Activated CD4-positive, alpha-beta T cell treated with anti-CD3 and anti-CD28 coated beads, Interleukin-10, Interleukin-2, amounts not matched to agents 100 ng/mL and 50 ng/mL, durations not matched to agents 16 hours and 8 hours (primary cell): ENCODE data around the gene RCAN3.
"Not testable (repeated sequence)": the region's sequence is repeated elsewhere in the genome, so short reads cannot be mapped to it uniquely, and the experiment has no call there.

Source experiments
- DNase-seq: peaks from one replicate; pipeline ENCODE4 v3.0.0-alpha.2; 2020

Gene RCAN3

GRCh38 chr1:24502709-24503058 is at the start of gene RCAN3:
Gene RCAN3 (plus strand): TSS chr1:24502836. CDS start chr1:24514373, 11,537 bp downstream.
- DNase-seq, result peak; percentile 94

GRCh38 chr1:24452922-24453485 is 49.6 kb upstream of the RCAN3 start:
- no peak for DNase-seq

DNA sequence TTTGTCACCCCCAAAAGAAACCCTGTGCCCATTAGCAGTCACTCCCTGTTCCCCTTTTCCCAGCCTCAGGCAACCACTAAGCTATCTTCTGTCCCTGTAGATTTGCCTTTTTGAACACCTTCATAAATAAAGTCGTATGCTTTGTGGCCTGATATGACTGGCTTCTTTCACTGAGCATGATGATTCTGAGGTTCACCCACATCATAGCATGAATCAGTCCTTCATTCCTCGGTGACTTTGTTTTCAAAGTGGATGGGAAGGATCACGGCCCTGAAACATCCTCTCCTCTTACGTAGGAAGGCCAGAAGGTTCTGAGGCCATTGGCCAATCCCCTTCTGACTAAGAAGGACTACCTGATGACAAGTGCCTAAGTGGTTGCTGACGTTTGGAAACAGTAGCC is 48.0 kb upstream of the RCAN3 start:
- no peak for DNase-seq

DNA sequence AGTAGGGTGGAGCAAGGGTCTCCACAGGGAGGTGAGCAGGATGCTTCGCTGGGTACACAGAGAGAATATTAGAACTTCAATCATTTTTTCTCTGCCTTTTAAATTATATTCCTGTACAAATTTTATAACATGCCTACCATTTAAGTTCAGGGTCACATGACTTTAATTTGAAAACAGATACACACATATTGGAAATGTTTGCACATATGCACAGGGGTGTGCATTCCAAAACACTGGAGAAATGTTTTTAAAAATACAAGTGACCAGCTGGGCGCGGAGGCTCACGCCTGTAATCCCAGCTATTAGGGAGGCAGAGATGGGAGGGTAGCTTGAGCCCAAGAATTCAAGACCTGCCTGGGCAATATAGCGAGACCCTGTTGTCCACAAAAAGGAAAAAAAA is 47.4 kb upstream of the RCAN3 start:
- no peak for DNase-seq

DNA sequence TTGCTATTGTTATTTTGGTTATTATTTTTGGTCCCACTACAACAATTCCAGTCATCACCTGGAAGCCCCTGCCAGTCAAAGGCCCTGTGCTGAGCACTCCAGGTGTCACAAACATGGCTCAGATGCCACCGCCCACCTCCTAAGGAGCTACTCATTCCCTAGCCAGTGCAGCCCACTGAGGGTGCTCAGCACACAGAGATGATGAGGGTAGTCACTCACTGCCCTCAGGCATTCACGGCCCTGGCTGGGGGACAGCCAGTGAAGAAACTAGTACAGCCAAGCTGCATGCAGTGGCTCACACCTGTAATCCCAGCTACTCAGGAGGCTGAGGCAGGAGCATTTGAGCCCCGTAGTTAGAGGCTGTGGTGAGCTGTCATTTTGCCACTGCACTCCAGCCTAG is 44.8 kb upstream of the RCAN3 start:
- no peak for DNase-seq

DNA sequence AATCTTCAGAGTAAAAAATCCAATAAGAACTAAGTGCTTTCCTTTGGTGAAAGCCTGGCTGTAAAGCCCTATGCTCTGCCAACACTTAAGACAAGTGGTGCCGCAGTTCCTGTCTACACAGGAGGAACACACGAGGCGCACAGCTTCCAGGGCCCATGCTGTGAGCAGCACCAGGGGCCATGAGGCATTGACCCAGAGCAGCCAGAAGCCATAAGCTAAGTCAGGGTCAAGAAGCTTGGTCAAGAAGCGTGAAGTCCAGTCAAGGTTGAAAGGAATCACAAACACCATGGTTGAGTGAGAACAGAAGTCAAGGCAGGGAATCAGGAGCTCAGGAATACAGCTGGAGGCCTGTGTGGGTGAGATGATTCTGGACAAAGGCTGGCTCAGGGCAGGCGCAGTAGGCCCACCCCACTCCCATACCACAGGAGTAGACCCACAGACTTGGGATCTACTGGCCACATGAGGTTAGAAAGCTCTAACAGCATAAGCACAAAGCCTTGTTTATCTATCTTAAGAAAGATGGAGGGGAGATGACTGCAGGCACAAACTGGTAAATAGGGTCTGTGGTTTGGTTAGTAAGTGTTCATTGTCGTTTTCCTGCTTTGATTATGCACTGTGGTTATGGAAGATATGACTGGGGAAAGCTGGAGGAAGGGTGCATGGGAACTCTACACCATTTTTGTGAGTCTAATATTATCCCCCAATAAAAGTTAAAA is 42.9 kb upstream of the RCAN3 start:
- DNase-seq, result no peak

GRCh38 chr1:24462128-24462527 is 40.5 kb upstream of the RCAN3 start:
- DNase-seq, result not testable (repeated sequence)

- no peak for DNase-seq
Measured at GRCh38 chr1:24463776-24464735, 38.6 kb upstream of the RCAN3 start.

DNA sequence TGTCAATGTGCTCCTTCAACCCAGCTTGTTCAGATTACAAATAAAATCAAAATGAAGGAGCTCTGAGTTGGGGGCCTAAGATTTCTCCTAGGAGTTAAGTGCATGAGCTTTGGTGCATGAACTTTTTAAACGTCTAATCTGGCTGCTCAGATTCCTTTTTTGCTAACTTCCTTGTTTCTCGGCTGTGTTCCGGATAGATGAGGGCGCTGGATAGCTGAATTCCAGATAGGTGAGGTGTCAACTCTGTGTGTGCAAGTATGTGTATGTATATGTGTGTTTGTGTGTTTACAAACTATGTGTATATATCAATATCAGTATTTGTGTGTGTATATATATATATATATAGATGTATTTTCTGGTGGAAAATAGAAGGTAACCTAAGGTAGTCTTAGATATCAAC is 37.5 kb upstream of the RCAN3 start:
- DNase-seq, result no peak

DNA sequence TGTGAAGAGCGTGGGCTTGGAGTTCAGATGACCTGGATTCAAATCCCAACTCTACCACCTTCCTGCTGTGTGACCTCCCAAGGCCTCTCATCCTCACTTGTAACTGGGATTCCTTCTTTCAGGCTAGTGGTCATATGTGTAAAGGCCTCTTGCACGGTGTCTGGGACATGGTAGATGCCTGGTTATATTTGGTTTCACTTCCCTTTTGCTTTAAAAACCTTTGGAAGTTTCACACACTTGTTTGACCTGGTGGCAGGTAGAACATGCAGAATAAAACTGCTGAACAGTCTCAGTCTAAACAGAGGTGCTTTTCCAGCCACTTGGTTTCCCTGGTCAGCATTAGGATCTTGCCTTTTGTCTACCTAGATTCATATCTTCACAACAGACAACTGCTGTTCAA is 37.0 kb upstream of the RCAN3 start:
- DNase-seq, result no peak

DNA sequence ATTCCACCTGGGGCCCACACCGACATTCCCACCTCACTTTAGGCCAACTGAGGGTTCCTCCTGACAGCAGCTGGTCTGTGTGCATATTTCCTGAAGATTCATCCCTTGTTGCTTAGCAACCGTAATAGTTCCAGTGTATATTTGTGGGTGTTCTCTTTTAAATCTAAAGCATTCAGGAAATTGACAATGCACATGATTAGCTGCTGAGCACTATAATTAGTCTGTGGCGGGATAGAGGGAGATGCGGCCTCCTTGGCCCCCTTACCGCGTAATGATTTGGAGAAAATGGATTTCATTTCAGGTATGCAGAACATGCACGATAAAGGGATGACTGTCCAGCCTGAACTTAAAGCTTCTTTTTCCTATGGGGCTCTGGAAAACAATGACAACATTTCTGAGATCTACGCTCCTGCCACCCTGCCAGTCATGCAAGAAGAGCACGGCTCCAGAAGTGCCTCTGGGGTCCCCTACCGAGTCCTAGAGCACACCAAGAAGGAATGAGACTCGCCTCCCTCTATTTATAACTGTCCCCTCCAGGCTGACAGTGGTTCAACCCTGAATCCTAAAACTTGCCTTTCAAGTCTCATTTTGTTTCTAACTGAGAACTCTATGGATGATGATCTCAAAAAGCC is 33.8 kb upstream of the RCAN3 start:
- no peak for DNase-seq

- no peak for DNase-seq
Measured at GRCh38 chr1:24470592-24470991, 32.0 kb upstream of the RCAN3 start.

- no peak for DNase-seq
Measured at GRCh38 chr1:24472527-24473251, 29.9 kb upstream of the RCAN3 start.

- no peak for DNase-seq
Measured at GRCh38 chr1:24474193-24474592, 28.4 kb upstream of the RCAN3 start.

DNA sequence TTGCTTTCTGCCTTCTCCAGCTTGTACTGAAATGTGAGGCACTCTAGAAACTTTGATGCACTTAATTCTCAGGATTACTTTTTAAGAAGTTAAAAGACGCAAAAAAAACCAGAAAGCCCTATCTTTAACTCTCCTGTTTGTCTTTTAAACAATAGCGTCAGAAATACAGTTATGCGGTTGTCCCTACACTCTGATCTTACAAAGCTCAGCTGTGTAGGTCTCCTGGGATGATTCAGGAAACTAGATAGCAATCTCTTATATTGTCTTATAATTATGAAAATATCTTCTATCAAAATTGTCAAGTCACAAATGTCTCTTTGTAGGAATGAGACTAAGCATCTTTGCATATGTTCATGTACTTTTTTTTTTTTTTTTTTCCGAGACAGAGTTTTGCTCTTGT is 26.9 kb upstream of the RCAN3 start:
- no peak for DNase-seq

DNA sequence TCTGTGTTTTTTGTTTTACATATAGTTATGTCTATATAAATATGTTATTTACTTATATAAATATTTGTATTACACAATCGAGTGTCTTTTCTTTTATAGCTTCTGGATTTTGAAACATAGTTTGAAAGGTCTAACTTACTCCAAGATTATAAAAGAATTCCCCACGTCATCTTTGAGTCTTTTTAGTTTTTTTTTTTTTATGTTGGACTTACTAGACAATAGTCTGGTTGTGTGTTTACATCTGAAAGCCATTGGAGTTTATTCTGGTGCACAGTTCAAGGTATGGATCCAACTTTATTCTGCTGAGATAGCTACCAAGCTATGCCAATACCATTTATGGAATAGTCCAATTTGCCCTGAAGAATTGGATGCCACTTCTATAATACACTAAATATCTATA is 26.1 kb upstream of the RCAN3 start:
- no peak for DNase-seq

DNA sequence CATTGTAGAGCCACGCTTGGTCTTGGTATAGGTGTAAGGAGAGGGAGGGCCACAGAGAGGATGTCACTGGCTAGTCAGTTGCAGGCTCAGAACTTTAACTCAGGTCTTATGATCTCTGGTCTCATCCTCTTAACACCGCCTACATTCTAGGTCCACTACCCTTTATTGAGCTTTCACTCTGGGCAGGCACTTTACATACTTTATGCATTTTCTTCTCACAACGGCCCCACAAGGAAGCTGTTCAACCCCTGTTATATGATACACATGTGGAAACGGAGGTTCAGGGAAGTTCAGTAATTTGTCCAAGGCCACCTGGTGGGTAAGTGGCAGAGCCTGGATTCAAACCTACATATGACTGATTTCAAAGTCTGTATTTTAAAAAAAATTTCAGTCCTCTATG is 25.3 kb upstream of the RCAN3 start:
- no peak for DNase-seq

GRCh38 chr1:24481101-24481500 is 21.5 kb upstream of the RCAN3 start:
- DNase-seq, result peak; percentile 75

GRCh38 chr1:24481843-24482610 is 20.6 kb upstream of the RCAN3 start:
- DNase-seq, result peak; percentile 63

DNA sequence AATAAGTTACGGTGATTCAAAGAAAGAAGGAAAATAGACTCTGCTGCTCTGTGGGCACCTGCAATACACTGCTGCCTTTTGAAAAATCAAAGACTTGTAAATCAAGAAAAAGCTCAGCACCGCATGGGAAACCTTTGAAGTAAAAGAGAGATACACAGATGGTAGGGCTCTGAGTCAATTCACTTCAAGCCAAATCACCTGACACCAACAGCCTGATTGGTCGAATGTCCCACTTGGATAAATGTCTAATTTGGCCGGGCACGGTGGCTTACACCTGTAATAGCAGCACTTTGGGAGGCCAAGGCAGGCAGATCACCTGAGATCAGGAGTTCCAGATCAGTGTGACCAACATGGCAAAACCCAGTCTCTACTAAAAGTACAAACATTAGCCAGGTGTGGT is 19.2 kb upstream of the RCAN3 start:
- DNase-seq, result peak; percentile 58

DNA sequence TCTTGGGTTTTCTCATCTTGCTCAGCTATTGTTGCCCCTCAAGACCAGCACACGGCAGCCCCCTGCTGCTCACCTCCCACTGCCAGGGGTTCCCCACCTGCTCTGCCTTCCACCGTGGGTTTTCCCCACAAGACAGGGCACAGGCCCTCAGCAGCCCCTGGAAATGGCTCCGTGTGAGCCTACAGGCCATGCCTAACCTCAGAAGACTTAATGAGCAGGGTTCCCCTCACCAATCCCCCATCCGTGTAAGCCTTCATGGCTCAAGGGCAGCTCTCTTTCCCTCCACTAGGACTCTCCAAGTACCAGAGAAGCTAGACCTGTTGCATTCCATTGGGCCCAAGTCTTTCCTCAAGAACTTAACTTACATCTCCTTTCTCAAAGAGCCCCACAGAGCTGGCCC is 18.4 kb upstream of the RCAN3 start:
- DNase-seq, result no peak
